PFSK-1 (cell line): Measurements from ENCODE around the gene MRPS18A.

Experiments used
- FOXP2 ChIP-seq: optimal IDR thresholded peaks from 2 replicates; pipeline ENCODE3; 2011; ENCODE audit warnings: borderline replicate concordance, control low read depth, inconsistent platforms; ENCODE audit not compliant: insufficient read depth; ENCODE audit errors: extremely low read length, extremely low read depth
- POLR2AphosphoS5 ChIP-seq: IDR thresholded peaks from 2 replicates; pipeline ENCODE4 v1.6.1; 2012; ENCODE audit warnings: low read depth, mild to moderate bottlenecking, control low read depth, low read length, moderate library complexity
- SIN3A ChIP-seq: IDR thresholded peaks from 2 replicates; pipeline ENCODE4 v1.6.1; 2012; ENCODE audit warnings: mild to moderate bottlenecking, low read length, moderate library complexity, borderline replicate concordance; ENCODE audit not compliant: insufficient read depth
- TAF1 ChIP-seq: IDR thresholded peaks from 2 replicates; pipeline ENCODE4 v1.6.1; 2012; ENCODE audit warnings: low read length, control low read depth, borderline replicate concordance; ENCODE audit not compliant: insufficient read depth
- TF ChIP-seq, protein P1 (sequence below), 2 experiments: IDR thresholded peaks; 2 replicates each; pipeline versions ENCODE4 v1.6.1 to v1.8.0; 2011 to 2012; ENCODE audit warnings: low read depth in 2 of 2, low read length in 2 of 2, control low read depth in 1 of 2, inconsistent platforms in 1 of 2, mild to moderate bottlenecking in 1 of 2, moderate library complexity in 1 of 2; ENCODE audit not compliant: insufficient read depth in 1 of 2

Gene MRPS18A

DNA sequence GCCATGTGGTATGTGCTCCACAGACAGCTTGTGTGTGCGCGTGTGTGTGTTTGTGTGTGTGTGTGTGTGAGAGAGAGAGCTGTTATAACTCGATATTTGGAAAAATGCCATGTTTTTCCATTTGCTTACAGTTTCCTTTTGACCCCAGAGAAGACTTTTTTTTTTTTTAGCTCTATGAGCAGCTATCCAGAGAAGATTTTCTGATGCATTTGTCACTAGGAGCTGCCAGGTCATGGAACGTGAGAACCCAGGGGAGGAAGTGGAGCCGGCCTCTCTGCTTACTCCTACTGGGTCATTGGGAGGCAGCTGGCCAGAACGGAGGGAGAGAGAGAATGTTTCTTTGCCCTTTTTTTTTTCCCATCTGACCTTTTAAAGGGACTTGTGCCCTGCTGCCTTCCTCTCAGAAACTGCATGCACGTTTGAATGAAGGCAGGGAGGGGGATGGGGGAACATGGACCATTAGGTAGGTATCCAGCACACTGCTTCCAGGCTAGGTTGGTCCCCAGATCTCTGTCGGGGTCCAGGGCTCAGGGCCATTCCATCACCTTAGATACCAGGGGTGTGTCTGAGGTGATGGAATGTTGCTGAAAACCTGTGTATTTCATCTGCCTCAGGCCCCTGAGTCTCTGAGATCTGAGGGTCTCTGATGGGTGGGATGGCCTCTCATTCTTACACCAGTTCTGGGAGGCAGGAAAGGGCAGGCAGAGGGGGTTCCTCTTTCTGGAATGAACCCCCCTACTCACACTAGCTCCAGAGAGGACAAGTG lies 11.2 kb upstream of the MRPS18A start:
- TF ChIP-seq POLR2AphosphoS5, result peak; percentile 58; the same call in 1 of the 2 replicates
- TF ChIP-seq TAF1, result peak; percentile 56; the same call in 1 of the 2 replicates
- peak; percentile 74 for TF ChIP-seq FOXP2
- TF ChIP-seq, protein P1, sequence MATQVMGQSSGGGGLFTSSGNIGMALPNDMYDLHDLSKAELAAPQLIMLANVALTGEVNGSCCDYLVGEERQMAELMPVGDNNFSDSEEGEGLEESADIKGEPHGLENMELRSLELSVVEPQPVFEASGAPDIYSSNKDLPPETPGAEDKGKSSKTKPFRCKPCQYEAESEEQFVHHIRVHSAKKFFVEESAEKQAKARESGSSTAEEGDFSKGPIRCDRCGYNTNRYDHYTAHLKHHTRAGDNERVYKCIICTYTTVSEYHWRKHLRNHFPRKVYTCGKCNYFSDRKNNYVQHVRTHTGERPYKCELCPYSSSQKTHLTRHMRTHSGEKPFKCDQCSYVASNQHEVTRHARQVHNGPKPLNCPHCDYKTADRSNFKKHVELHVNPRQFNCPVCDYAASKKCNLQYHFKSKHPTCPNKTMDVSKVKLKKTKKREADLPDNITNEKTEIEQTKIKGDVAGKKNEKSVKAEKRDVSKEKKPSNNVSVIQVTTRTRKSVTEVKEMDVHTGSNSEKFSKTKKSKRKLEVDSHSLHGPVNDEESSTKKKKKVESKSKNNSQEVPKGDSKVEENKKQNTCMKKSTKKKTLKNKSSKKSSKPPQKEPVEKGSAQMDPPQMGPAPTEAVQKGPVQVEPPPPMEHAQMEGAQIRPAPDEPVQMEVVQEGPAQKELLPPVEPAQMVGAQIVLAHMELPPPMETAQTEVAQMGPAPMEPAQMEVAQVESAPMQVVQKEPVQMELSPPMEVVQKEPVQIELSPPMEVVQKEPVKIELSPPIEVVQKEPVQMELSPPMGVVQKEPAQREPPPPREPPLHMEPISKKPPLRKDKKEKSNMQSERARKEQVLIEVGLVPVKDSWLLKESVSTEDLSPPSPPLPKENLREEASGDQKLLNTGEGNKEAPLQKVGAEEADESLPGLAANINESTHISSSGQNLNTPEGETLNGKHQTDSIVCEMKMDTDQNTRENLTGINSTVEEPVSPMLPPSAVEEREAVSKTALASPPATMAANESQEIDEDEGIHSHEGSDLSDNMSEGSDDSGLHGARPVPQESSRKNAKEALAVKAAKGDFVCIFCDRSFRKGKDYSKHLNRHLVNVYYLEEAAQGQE (IDR thresholded peaks at IDR 0.05; ENCODE audit: insufficient read depth in 1 of 2, low read depth in 2 of 2, low read length in 2 of 2), result peak in 1 of 2 experiments; percentile 71; a peak in 2 of 4 replicates
- peak; percentile 76 for TF ChIP-seq SIN3A

DNA sequence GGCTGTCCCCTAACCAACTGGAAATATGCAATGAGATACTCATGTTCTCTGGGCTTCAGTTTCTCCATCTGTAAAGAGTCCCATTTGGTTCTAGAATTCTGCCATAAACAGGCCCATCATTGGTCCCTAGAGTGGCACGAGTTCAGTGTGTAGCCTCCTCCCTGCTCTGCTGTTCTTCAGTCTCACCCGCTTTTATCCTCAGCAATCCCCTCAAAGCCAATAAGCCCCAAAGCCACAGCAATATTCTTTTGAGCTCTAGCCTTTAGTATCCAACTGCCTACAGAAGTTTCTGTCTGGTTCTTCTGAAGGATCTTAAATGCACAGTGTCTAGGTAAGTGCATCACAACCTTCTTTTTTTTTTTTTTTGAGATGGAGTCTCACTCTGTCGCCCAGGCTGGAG lies 9.8 kb upstream of the MRPS18A start:
- TF ChIP-seq FOXP2, result no peak
- no peak for TF ChIP-seq SIN3A
- TF ChIP-seq TAF1, result no peak

DNA sequence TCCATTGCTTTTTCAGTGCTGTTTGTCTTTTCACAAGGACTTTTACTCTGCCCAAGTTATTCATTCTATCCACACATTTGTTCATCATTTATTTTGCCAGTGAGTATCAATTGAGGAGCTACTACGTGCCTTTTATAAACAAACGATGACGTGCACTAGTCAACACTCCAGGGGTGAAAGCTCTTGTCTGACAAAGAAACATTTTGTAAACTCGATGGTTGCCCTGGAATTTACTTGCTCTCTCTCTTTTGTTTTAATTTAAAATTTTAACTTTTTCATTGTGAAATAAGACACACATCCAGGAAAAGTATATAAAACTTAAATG lies 8.3 kb upstream of the MRPS18A start:
- TF ChIP-seq SIN3A (no peak), FOXP2 (no peak), TAF1 (no peak), POLR2AphosphoS5 (no peak)
- TF ChIP-seq, protein P1 (IDR thresholded peaks at IDR 0.05; ENCODE audit: insufficient read depth in 1 of 2, low read depth in 2 of 2, low read length in 2 of 2), result no peak

DNA sequence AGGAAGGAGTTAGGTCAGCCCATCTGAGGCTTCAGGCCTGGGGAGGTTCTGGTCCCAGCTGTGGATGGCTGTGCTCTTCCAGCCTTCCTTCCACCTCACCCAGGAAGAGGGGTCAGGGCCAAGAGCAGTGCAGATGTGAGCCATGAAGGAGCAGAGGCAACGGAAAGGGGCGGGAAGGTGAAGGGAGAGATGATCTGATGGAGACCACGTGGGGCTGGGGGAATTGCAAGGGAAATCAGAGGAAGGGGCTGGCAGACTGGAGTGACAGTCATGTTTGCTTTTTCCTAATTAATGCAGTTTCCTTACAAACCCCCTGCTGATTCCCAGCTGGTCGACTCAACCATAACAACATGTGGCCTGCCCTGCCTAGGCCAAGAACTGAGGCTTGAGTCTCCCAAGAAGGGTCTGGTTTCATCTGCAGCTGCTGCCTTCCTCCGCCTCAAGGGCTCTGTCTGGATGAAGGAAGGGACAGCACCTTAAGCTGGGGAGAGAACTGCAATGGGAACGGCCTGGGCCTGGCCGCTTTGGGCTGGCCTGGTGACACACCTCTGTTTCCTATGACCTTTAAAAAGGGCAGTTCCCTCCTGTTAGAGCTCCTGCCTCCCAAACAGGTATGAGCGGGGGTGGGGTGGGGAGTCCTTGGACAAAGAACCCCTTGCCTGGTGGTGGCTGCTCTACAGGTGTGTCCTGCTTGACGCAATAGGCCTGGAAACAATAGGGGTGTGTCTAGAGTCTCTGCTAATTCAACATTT lies 7.8 kb upstream of the MRPS18A start:
- peak; percentile 88; the same call in 1 of the 2 replicates for TF ChIP-seq SIN3A
- no peak for TF ChIP-seq TAF1
- no peak for TF ChIP-seq POLR2AphosphoS5
- TF ChIP-seq, protein P1 (IDR thresholded peaks at IDR 0.05; ENCODE audit: insufficient read depth in 1 of 2, low read depth in 2 of 2, low read length in 2 of 2), result no peak
- TF ChIP-seq FOXP2, result peak; percentile 26

DNA sequence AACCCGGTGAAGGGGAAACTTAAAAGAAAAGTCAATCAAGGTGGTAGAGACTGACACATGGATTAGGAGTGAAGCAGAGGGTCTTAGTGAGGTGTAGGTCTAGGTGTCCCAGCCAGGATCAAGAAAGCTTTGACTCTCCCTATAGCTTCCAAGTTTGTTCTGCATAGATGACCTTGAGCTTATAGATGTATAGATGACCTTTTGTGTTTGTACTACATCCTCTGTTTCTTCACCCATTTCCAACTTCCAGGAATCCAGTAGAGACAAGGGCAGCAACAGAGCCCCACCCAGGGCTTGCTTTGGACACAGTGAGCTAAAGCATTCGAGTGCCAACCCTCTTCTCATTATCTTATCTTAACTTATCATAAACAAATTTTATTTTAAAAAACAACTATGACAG lies 1.8 kb upstream of the MRPS18A start:
- TF ChIP-seq FOXP2, result no peak
- TF ChIP-seq POLR2AphosphoS5, result no peak
- no peak for TF ChIP-seq SIN3A
- TF ChIP-seq, protein P1 (IDR thresholded peaks at IDR 0.05; ENCODE audit: insufficient read depth in 1 of 2, low read depth in 2 of 2, low read length in 2 of 2), result no peak
- no peak for TF ChIP-seq TAF1
